GM21737 (cell line): ENCODE measurements around the gene BATF2.
"Not testable (repeated sequence)": the region's sequence is repeated elsewhere in the genome, so short reads cannot be mapped to it uniquely, and the experiment has no call there.

Experiments used
- ATAC-seq: cut with Tn5 transposase; IDR thresholded peaks from one replicate; pipeline ENCODE4 v1.9.1; 2021; ENCODE audit warnings: mild to moderate bottlenecking, moderate library complexity; ENCODE audit not compliant: unreplicated experiment

Gene BATF2

GRCh38 chr11:65013888-65014725 is 17.3 kb upstream of the BATF2 start, which contains the start of gene ARL2:
Gene ARL2 (plus strand): TSS chr11:65014160. CDS start chr11:65014208, 48 bp downstream.
- peak; percentile 64 for ATAC-seq

DNA sequence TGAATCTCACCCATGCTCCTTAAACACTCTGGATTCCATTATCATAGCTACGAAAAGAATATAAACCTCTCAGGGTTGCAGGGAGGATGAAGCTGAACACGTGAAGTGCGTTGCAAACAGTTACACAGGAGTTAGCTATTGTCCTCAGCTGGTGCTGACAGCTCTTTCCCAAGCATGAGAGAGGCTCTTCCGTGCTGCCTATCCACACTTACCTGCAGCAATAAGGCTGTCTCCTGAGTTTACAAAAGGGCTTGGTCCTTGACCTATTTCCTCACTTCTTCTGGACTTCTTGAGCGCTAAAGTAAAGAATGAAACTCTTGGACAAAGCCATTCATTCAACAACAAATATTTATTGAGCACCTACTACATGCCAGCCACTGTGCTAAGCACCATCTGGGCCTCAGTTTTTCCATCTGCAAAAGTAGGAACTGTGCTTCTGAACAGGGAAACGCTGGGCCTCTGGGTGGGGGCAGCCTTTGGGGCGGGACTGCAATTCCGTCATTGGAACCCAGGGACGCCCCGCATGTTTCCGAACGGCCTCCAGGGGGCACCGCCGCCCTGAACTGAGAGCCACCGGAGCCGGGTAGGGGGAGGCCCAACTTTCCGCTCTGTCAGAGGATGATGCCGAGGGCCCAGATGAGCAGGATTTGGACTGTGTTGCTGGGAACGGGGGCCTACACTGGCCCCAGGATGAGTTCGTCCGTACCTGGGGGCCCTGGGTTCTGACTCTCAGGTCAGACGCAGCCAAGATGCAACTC is 16.5 kb upstream of the BATF2 start:
- peak; percentile 83 for ATAC-seq

DNA sequence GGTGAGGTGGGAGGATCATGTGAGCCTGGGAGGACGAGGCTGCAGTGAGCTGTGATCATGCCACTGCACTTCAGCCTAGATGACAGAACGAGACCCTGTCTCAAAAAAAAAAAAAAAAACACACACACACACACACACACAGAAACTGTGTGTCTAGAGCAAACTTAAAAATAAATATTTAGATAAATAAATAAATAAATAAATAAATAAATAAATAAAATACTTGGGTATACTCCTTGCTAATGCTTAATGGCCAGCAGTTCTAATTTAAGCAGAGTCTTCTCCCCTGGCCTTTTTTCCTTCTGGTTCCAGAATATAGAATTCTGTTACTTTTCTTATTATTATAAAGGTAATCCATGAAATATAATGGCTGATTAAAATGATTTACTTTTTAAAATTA is 12.1 kb upstream of the BATF2 start:
- no peak for ATAC-seq

- ATAC-seq, result no peak
Observed at GRCh38 chr11:65008016-65008415, 11.2 kb upstream of the BATF2 start.

DNA sequence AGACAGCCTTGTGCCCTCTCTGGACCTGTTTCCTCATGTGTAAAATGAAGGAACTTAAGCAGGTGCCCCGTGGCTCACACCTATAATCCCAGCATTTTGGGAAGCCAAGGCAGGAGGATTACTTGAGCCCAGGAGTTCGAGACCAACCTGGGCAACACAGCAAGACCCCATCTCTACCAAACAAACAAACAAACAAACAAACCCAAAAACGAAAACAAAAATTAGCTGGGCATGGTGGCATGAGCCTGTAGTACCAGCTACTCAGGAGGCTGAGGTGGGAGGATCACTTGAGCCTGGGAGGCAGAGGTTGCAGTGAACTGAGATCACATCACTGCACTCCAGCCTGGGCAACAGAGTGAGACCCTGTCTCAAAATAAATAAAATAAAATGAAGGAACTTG is 7.2 kb upstream of the BATF2 start:
- ATAC-seq, result not testable (repeated sequence)

DNA sequence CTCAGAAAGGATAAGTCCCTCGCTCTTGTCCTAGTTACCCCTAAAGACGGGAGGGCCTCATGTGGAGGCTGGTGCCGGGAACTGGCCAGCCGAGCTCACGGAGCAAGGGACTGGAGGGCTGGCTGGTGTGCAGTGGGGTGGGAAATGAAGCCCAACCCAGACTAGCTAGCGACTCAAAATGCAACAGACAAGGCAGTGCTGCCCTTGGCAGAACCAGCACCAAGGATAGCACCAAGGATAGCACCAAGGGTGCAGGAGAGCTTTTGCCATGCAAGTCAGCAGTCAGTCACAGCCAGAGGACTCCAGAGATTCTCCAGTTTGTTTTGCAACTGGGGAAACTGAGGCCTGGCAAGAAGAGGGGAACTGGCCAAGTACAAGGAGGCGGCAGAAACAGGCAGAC is 6.5 kb upstream of the BATF2 start:
- no peak for ATAC-seq

- ATAC-seq, result no peak
Observed at GRCh38 chr11:65002706-65003105, 5.9 kb upstream of the BATF2 start.

GRCh38 chr11:64999478-64999877 is 2.7 kb upstream of the BATF2 start:
- no peak for ATAC-seq

- ATAC-seq, result no peak
Observed at GRCh38 chr11:64998690-64999431, 2.1 kb upstream of the BATF2 start.

DNA sequence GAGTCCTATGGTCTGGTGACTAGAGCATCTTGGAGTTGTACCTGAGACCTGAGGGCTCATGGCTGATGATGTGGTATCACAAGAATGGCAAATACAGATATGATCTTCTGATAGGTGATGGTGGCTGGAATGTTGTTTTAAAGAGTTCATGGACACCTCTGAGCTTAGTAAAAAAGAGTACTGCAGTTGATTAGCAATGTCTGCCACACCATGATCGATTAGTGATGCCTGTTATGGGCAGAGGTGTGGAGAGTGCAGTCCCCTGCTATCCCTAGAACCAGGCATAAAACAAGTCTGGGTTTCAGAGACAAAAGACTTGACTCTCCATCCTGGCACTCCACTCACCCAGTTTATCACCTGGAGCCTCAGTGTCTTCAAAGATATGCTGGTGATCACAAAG is 1.4 kb upstream of the BATF2 start:
- ATAC-seq, result no peak

- ATAC-seq, result no peak
Observed at GRCh38 chr11:64996327-64996709, 453 bp downstream of the BATF2 start.

DNA sequence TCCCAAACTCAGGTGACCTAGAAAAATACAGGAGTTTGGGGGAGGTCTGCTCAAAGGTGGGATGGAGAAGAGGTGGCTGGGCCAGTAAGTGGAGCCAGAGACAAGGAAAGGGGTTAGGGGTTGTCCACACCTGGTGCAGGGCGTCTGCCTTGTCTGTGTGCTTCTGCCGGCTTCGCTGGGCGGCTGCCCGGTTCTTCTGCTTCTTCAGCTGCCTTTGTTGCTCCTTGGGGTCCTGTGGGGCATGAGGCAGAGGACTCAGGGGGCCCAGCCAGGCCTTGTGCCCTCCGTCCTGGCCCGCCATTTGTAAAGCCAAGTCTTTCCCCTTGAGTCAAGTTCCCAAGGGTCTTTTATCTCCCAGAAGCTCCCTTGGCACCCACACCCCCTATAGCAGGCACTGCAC is 2.5 kb downstream of the BATF2 start:
- no peak for ATAC-seq

- ATAC-seq, result no peak
Observed at GRCh38 chr11:64990222-64990923, 6.4 kb downstream of the BATF2 start.

DNA sequence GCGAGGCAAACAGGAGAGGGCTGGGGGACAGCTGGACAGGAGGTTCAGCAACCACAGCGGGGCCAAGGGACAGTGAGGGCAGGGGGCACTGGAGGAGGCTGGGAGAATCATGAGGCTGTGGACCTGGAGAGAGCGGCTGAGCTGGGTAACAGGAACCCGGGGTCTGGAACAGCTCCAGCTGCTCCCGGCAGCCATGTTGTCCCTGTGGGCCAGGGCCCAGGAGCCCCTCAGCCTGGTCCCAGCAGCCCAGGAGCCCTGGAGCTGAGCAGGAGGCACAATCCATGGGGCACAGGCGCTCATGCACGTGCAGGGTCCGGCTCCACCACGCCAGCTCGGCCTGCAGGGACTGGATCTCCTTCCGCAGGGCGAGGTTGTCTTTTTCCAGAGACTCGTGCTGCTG is 7.4 kb downstream of the BATF2 start:
- ATAC-seq, result no peak

- no peak for ATAC-seq
Observed at GRCh38 chr11:64987998-64988854, 8.5 kb downstream of the BATF2 start.

DNA sequence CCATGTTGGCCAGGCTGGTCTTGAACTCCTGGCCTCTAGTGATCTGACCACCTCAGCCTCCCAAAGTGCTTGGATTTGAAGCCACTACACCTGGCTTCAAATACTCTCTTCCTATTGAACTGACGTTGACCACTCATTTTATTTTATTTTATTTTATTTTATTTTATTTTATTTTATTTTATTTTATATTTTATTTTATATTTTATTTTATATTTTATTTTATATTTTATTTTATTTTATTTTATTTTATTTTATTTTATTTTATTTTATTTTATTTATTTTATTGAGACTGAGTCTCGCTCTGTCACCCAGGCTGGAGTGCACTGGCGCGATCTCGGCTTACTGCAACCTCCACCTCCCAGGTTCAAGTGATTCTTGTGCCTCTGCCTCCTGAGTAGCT is 13.4 kb downstream of the BATF2 start:
- not testable (repeated sequence) for ATAC-seq

GRCh38 chr11:64976651-64977050 is 20.1 kb downstream of the BATF2 start:
- ATAC-seq, result no peak

- no peak for ATAC-seq
Observed at GRCh38 chr11:64974124-64974523, 22.6 kb downstream of the BATF2 start.

GRCh38 chr11:64971421-64972233 is 25.1 kb downstream of the BATF2 start, which contains the start of gene MAJIN:
Gene MAJIN (minus strand): TSS chr11:64972108. CDS start chr11:64959405, 12,703 bp downstream.
- no peak for ATAC-seq
